Neural cell (in vitro differentiated cells): ENCODE measurements around the gene CYP46A1. TPM values are rescaled to one million over a fixed set of nuclear protein-coding genes. Genes with fewer than 3 reads are reported as not detected.

Experiments used
- H2AFZ ChIP-seq: fragments of 200-600, 300-800 bp; sonication (generic), shearing (Covaris generic); 2 replicates; pipeline ENCODE4 v1.6.0; 2014; ENCODE audit warnings: low read depth, mild to moderate bottlenecking, antibody characterized with exemption, low read length, moderate library complexity
- H3F3A ChIP-seq: fragments of 200-600 bp; shearing (Covaris generic); 2 replicates; pipeline ENCODE4 v1.6.1; 2016; ENCODE audit warnings: mild to moderate bottlenecking, moderate library complexity, mixed read lengths, antibody characterized with exemption, low read length; ENCODE audit not compliant: insufficient read depth, poor library complexity, severe bottlenecking
- H3K27ac ChIP-seq: fragments of 200-600, 300-800 bp; sonication (generic), shearing (Covaris generic); 2 replicates; pipeline ENCODE4 v1.5.1; 2014; ENCODE audit warnings: mild to moderate bottlenecking, low read length, moderate library complexity
- H3K27me3 ChIP-seq: fragments of 300-800, 200-600 bp; sonication (generic), shearing (Covaris generic); 2 replicates; pipeline ENCODE4 v1.6.0; 2014; ENCODE audit warnings: mild to moderate bottlenecking, low read depth, low read length, moderate library complexity; ENCODE audit not compliant: insufficient read depth
- H3K36me3 ChIP-seq: fragments of 300-800, 200-600 bp; sonication (generic), shearing (Covaris generic); 2 replicates; pipeline ENCODE4 v1.5.1; 2014; ENCODE audit warnings: mild to moderate bottlenecking, antibody characterized with exemption, low read length, moderate library complexity; ENCODE audit not compliant: insufficient read depth
- H3K4me2 ChIP-seq: fragments of 300-800, 200-600 bp; sonication (generic), shearing (Covaris generic); 2 replicates; pipeline ENCODE4 v1.6.0; 2014; ENCODE audit warnings: mild to moderate bottlenecking, low read length
- H3K4me3 ChIP-seq: fragments of 300-800, 200-600 bp; sonication (generic), shearing (Covaris generic); 2 replicates; pipeline ENCODE4 v1.5.1; 2014; ENCODE audit warnings: mild to moderate bottlenecking, low read length, moderate library complexity
- H3K79me2 ChIP-seq: fragments of 200-600 bp; shearing (Covaris generic); replicated peaks from 2 replicates; pipeline ENCODE4 v1.6.0; 2014; ENCODE audit warnings: mild to moderate bottlenecking, low read length, moderate library complexity; ENCODE audit not compliant: insufficient read depth
- H3K9ac ChIP-seq: fragments of 300-800, 200-600 bp; sonication (generic), shearing (Covaris generic); 2 replicates; pipeline ENCODE4 v1.6.1; 2016; ENCODE audit warnings: mild to moderate bottlenecking, low read length, mixed read lengths
- H3K9me2 ChIP-seq: fragments of 200-600 bp; shearing (Covaris generic); 2 replicates; pipeline ENCODE4 v1.6.1; 2016; ENCODE audit warnings: mild to moderate bottlenecking, low read length, mixed read lengths; ENCODE audit not compliant: insufficient read depth
- H3K9me3 ChIP-seq: fragments of 200-600, 300-800 bp; sonication (generic), shearing (Covaris generic); 2 replicates; pipeline ENCODE4 v1.6.1; 2016; ENCODE audit warnings: mild to moderate bottlenecking, mixed run types, low read length, moderate library complexity, mixed read lengths
- H4K20me1 ChIP-seq: fragments of 200-600 bp; shearing (Covaris generic); 2 replicates; pipeline ENCODE4 v1.6.1; 2016; ENCODE audit warnings: mild to moderate bottlenecking, mixed run types; ENCODE audit not compliant: insufficient read depth
- CTCF ChIP-seq: fragments of 450-650 bp; IDR thresholded peaks from 2 replicates; pipeline ENCODE4 v1.5.1; 2014; ENCODE audit warnings: antibody characterized with exemption, mild to moderate bottlenecking, moderate library complexity; ENCODE audit not compliant: poor library complexity, severe bottlenecking
- EP300 ChIP-seq: fragments of 450-650 bp; conservative IDR thresholded peaks from 2 replicates; pipeline ENCODE4 v1.6.1; 2014; ENCODE audit warnings: antibody characterized with exemption, mild to moderate bottlenecking, moderate library complexity; ENCODE audit not compliant: poor library complexity, severe bottlenecking
- EZH2 ChIP-seq: fragments of 200-600, 300-800 bp; shearing (Covaris generic), sonication (generic); IDR thresholded peaks from 2 replicates; pipeline ENCODE4 v1.6.1; 2014; ENCODE audit warnings: antibody characterized with exemption, low read length, borderline replicate concordance, mild to moderate bottlenecking; ENCODE audit not compliant: insufficient read depth, poor library complexity, severe bottlenecking
- MXI1 ChIP-seq: fragments of 450-650 bp; conservative IDR thresholded peaks from 2 replicates; pipeline ENCODE4 v1.6.1; 2014; ENCODE audit warnings: antibody characterized with exemption, mild to moderate bottlenecking; ENCODE audit not compliant: poor library complexity, severe bottlenecking
- POLR2AphosphoS5 ChIP-seq: IDR thresholded peaks from 2 replicates; pipeline ENCODE4 v1.6.1; 2012
- RAD21 ChIP-seq: fragments of 450-650 bp; conservative IDR thresholded peaks from 2 replicates; pipeline ENCODE4 v1.6.1; 2014; ENCODE audit warnings: antibody characterized with exemption, mild to moderate bottlenecking, moderate library complexity
- REST ChIP-seq: IDR thresholded peaks from 2 replicates; pipeline ENCODE4 v1.6.1; 2012; ENCODE audit warnings: borderline replicate concordance
- SMC3 ChIP-seq: fragments of 450-650 bp; conservative IDR thresholded peaks from 2 replicates; pipeline ENCODE4 v1.6.1; 2014; ENCODE audit warnings: antibody characterized with exemption, mild to moderate bottlenecking, moderate library complexity; ENCODE audit not compliant: poor library complexity
- TAF1 ChIP-seq: IDR thresholded peaks from 2 replicates; pipeline ENCODE4 v1.6.1; 2012; ENCODE audit warnings: low read depth
- polyA plus RNA-seq: library from polyadenylated mRNA; depleted of rRNA; stranded (reverse); fragments of >200 nt; gene quantifications from 2 replicates; pipeline ENCODE4 v1.2.3, GENCODE V29; 2014

The CYP46A1 gene
- polyA plus RNA-seq, 1 donor from 2014 or later = 5.4 TPM

GRCh38 chr14:99720941-99721791 is 37.1 kb downstream of the CYP46A1 start:
- Histone ChIP-seq H3K27ac (no peak overlapping the region), H3K9me2 (no peaks in the 10 kb centered on the region), H3F3A (no peaks in the 10 kb centered on the region), H3K27me3 (no peaks in the 10 kb centered on the region), H3K9me3 (no peaks in the 10 kb centered on the region), H3K9ac (no peak overlapping the region), H2AFZ (no peak overlapping the region), H3K4me3 (no peak overlapping the region), H3K79me2 (no peaks in the 10 kb centered on the region), H3K4me2 (no peak overlapping the region), H4K20me1 (no peaks in the 10 kb centered on the region), H3K36me3 (no peaks in the 10 kb centered on the region)
- TF ChIP-seq MXI1 (no peak), RAD21 (no peak), POLR2AphosphoS5 (no peak), SMC3 (no peak), TAF1 (no peak), EZH2 (no peak), REST (no peak), EP300 (no peak), CTCF (no peak)

GRCh38 chr14:99721792-99722516 is 37.9 kb downstream of the CYP46A1 start:
- Histone ChIP-seq H3K27me3 (no peaks in the 10 kb centered on the region), H3K9ac (no peak overlapping the region), H3K9me3 (no peaks in the 10 kb centered on the region), H3K4me3 (no peak overlapping the region), H3K4me2 (no peak overlapping the region), H3K27ac (no peak overlapping the region), H3K36me3 (no peaks in the 10 kb centered on the region), H2AFZ (no peak overlapping the region), H3K79me2 (no peaks in the 10 kb centered on the region), H3F3A (no peaks in the 10 kb centered on the region), H4K20me1 (no peaks in the 10 kb centered on the region), H3K9me2 (no peaks in the 10 kb centered on the region)
- TF ChIP-seq POLR2AphosphoS5 (no peak), EP300 (no peak), SMC3 (no peak), CTCF (no peak), EZH2 (no peak), MXI1 (no peak), REST (no peak), RAD21 (no peak), TAF1 (no peak)
